Ovary (tissue), 3 donors: ENCODE measurements around the gene SYT3.

Experiments used
- EP300 ChIP-seq: sonication (generic); formaldehyde crosslinking; IDR thresholded peaks from one replicate; pipeline ENCODE4 v1.6.1; 2017; ENCODE audit warnings: antibody characterized with exemption
- POLR2A ChIP-seq: fragments of 450-650 bp; IDR thresholded peaks from one replicate; pipeline ENCODE4 v1.6.1; 2017; ENCODE audit warnings: antibody characterized with exemption, mild to moderate bottlenecking, moderate library complexity
- TF ChIP-seq, protein P1 (sequence below), 3 donors: fragments of 450-650 bp in 2 of 3; fragments of 200-600 bp in 1 of 3; IDR thresholded peaks; one replicate each; pipeline versions ENCODE4 v1.5.1 to v1.8.0; 2016 to 2022; ENCODE audit warnings: antibody characterized with exemption in 3 of 3, mild to moderate bottlenecking in 1 of 3
- donor health status: DM: no; HTN: no; CAD: no.

DNA sequence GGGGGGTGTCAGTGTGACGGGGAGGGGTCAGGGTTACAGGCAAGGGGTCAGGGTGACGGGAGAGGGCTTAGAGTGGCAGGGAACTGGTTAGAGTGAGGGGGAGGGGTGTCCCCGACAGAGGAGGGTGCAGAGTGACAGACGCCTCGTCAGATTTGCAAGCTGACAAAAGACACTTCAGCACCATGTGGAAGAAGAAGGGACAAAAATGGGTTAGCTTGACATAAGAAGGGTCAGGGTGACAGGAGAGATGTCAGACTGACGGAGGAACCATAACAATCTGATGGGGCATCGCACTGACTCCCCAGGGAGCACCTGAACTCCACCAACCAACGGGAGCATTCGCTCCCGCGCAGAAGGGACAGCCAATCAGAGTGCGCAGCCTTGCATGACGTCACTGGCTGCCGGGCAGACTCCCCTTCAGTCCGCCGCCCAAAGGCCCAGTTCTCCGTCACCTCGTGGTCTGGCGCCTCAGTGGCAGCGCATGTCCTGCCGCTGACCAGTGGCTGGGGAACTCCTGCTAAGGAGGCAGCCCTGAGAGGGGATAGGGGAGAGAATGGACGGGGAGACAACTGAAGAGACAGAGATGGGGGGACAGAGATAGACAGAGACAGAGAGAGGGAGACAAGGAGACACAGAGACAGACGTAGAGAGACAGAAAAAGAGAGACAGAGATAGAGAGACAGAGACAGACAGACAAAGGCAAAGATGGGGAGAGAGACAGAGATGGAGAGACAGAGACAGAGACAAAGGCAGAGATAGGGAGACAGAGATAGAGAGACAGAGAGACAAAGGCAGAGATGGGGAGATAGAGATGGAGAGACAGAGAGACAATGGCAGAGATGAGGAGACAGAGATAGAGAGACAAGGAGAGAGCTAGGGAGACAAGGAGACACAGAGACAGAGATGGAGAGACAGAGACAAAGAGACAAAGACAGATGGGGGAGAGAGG is 39.8 kb upstream of the SYT3 start:
- TF ChIP-seq, protein P1, sequence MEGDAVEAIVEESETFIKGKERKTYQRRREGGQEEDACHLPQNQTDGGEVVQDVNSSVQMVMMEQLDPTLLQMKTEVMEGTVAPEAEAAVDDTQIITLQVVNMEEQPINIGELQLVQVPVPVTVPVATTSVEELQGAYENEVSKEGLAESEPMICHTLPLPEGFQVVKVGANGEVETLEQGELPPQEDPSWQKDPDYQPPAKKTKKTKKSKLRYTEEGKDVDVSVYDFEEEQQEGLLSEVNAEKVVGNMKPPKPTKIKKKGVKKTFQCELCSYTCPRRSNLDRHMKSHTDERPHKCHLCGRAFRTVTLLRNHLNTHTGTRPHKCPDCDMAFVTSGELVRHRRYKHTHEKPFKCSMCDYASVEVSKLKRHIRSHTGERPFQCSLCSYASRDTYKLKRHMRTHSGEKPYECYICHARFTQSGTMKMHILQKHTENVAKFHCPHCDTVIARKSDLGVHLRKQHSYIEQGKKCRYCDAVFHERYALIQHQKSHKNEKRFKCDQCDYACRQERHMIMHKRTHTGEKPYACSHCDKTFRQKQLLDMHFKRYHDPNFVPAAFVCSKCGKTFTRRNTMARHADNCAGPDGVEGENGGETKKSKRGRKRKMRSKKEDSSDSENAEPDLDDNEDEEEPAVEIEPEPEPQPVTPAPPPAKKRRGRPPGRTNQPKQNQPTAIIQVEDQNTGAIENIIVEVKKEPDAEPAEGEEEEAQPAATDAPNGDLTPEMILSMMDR (IDR thresholded peaks at IDR 0.05) = no peak
- no peak for TF ChIP-seq POLR2A
- no peak for TF ChIP-seq EP300
